IMR-90 (cell line): ENCODE results near the gene PAQR4. TPM values are rescaled to one million over a fixed set of nuclear protein-coding genes. Genes with fewer than 3 reads are reported as not detected.

Experiments used
- ATAC-seq: fragments of 200-7000 bp; cut with Tn5 transposase; 2 replicates; pipeline ENCODE4 v1.9.1; 2020; ENCODE audit warnings: low read depth, mild to moderate bottlenecking, moderate library complexity
- BruUV-seq: library from RNA; stranded (reverse); fragments of 400-500 nt; replicated peaks from 2 replicates; lab custom pipeline; 2021; lab: Mats Ljungman, UMichigan
- CTCF ChIA-PET: fragments of 300-600 bp; formaldehyde crosslinking; extraction: SDS; loops from one replicate; lab custom pipeline; 2021; ENCODE audit warnings: antibody characterized with exemption; lab: Yijun Ruan, JAX
- POLR2A ChIA-PET: fragments of 300-600 bp; sonication (Branson Sonifier 250); formaldehyde crosslinking; loops from one replicate; lab custom pipeline; 2022; ENCODE audit warnings: antibody characterized with exemption; ENCODE audit not compliant: unreplicated experiment; lab: Charles Lee
- DNase-seq: peaks from one replicate; pipeline ENCODE4 v3.0.0; 2013
- H2AFZ ChIP-seq: replicated peaks from 2 replicates; pipeline ENCODE3; 2013; ENCODE audit warnings: low read length, mild to moderate bottlenecking; ENCODE audit not compliant: poor library complexity
- H2AK5ac ChIP-seq: 2 replicates; pipeline ENCODE4 v1.6.1; 2013; ENCODE audit warnings: low read depth, low read length, inconsistent platforms
- H2AK9ac ChIP-seq: replicated peaks from 2 replicates; pipeline ENCODE3; 2013; ENCODE audit warnings: mild to moderate bottlenecking, low read depth, low read length, moderate library complexity; ENCODE audit not compliant: poor library complexity
- H2BK120ac ChIP-seq: 2 replicates; pipeline ENCODE4 v1.6.1; 2013; ENCODE audit warnings: low read depth, low read length, inconsistent platforms
- H2BK15ac ChIP-seq: 3 replicates; pipeline ENCODE4 v1.6.1; 2013; ENCODE audit warnings: low read depth, low read length, inconsistent platforms
- H2BK20ac ChIP-seq: 2 replicates; pipeline ENCODE4 v1.6.1; 2013; ENCODE audit warnings: low read depth, mild to moderate bottlenecking, inconsistent platforms, low read length, moderate library complexity
- H2BK5ac ChIP-seq: 2 replicates; pipeline ENCODE4 v1.6.1; 2013; ENCODE audit warnings: mild to moderate bottlenecking, low read depth, low read length, inconsistent platforms; ENCODE audit not compliant: poor library complexity, severe bottlenecking
- H3K14ac ChIP-seq: replicated peaks from 2 replicates; pipeline ENCODE4 v1.6.1; 2013; ENCODE audit warnings: low read depth, low read length, inconsistent platforms
- H3K18ac ChIP-seq: 2 replicates; pipeline ENCODE4 v1.6.1; 2013; ENCODE audit warnings: low read depth, low read length, control low read depth
- H3K23ac ChIP-seq: 2 replicates; pipeline ENCODE4 v1.6.1; 2013; ENCODE audit warnings: low read depth, low read length, inconsistent platforms
- H3K27ac ChIP-seq: 2 replicates; pipeline ENCODE4 v1.5.1; 2013; ENCODE audit warnings: mild to moderate bottlenecking, control low read depth, low read length; ENCODE audit not compliant: insufficient read depth
- H3K27me3 ChIP-seq: 2 replicates; pipeline ENCODE4 v1.6.1; 2013; ENCODE audit warnings: low read length; ENCODE audit not compliant: control insufficient read depth, insufficient read depth
- H3K36me3 ChIP-seq: 2 replicates; pipeline ENCODE4 v1.6.1; 2013; ENCODE audit warnings: low read length, mixed read lengths; ENCODE audit not compliant: control insufficient read depth, insufficient read depth
- H3K4ac ChIP-seq: 2 replicates; pipeline ENCODE4 v1.6.1; 2013; ENCODE audit warnings: low read depth, low read length, inconsistent platforms
- H3K4me1 ChIP-seq: 2 replicates; pipeline ENCODE4 v1.6.1; 2013; ENCODE audit warnings: low read length, mixed read lengths; ENCODE audit not compliant: control insufficient read depth, insufficient read depth
- H3K4me2 ChIP-seq: 2 replicates; pipeline ENCODE4 v1.6.1; 2013; ENCODE audit warnings: low read depth, mild to moderate bottlenecking, control low read depth, low read length, moderate library complexity
- H3K4me3 ChIP-seq: 2 replicates; pipeline ENCODE4 v1.5.1; 2013; ENCODE audit warnings: low read depth, mild to moderate bottlenecking, control low read depth, low read length, moderate library complexity; ENCODE audit not compliant: insufficient read depth
- H3K56ac ChIP-seq: 2 replicates; pipeline ENCODE4 v1.6.1; 2013; ENCODE audit warnings: low read length, inconsistent platforms; ENCODE audit not compliant: insufficient read depth; ENCODE audit errors: extremely low read depth
- H3K79me1 ChIP-seq, 2 experiments: 2 replicates each; pipeline ENCODE4 v1.6.1; 2013; ENCODE audit warnings: low read length in 2 of 2, inconsistent platforms in 1 of 2, low read depth in 1 of 2
- H3K9ac ChIP-seq: 2 replicates; pipeline ENCODE4 v1.6.1; 2013; ENCODE audit warnings: low read depth, low read length, control low read depth
- H3K9me1 ChIP-seq: 2 replicates; pipeline ENCODE4 v1.6.1; 2013; ENCODE audit warnings: low read length, inconsistent platforms; ENCODE audit not compliant: insufficient read depth
- H3K9me3 ChIP-seq: 2 replicates; pipeline ENCODE4 v1.6.1; 2013; ENCODE audit warnings: low read length; ENCODE audit not compliant: control insufficient read depth, insufficient read depth
- H4K20me1 ChIP-seq: 2 replicates; pipeline ENCODE4 v1.6.1; 2013; ENCODE audit warnings: low read length, inconsistent platforms; ENCODE audit not compliant: insufficient read depth
- H4K5ac ChIP-seq: 2 replicates; pipeline ENCODE4 v1.6.1; 2013; ENCODE audit warnings: mild to moderate bottlenecking, low read depth, low read length, control low read depth
- H4K8ac ChIP-seq, 2 experiments: 2 replicates each; pipeline ENCODE4 v1.6.1; 2013; ENCODE audit warnings: low read depth in 2 of 2, low read length in 2 of 2, control low read depth in 1 of 2, inconsistent platforms in 1 of 2
- H4K91ac ChIP-seq: 2 replicates; pipeline ENCODE4 v1.6.1; 2013; ENCODE audit warnings: low read depth, low read length, inconsistent platforms; ENCODE audit not compliant: insufficient read depth
- BHLHE40 ChIP-seq: fragments of 150-350 bp; IDR thresholded peaks from 2 replicates; pipeline ENCODE4 v1.6.1; 2016; ENCODE audit warnings: mild to moderate bottlenecking, low read depth, low read length
- CHD1 ChIP-seq: IDR thresholded peaks from 2 replicates; pipeline ENCODE4 v1.6.1; 2012; ENCODE audit warnings: low read depth, low read length, improper control_type of control experiment
- FOS ChIP-seq: fragments of 150-350 bp; IDR thresholded peaks from 2 replicates; pipeline ENCODE4 v1.6.1; 2016; ENCODE audit warnings: low read depth, low read length
- MXI1 ChIP-seq: IDR thresholded peaks from 2 replicates; pipeline ENCODE4 v1.6.1; 2012; ENCODE audit warnings: low read depth, mild to moderate bottlenecking, low read length, moderate library complexity, borderline replicate concordance
- POLR2A ChIP-seq: IDR thresholded peaks from 2 replicates; pipeline ENCODE4 v1.6.1; 2012; ENCODE audit warnings: mild to moderate bottlenecking, low read depth, low read length
- RCOR1 ChIP-seq: IDR thresholded peaks from 2 replicates; pipeline ENCODE4 v1.6.1; 2012; ENCODE audit warnings: mild to moderate bottlenecking, low read length, improper control_type of control experiment; ENCODE audit not compliant: insufficient replicate concordance
- RFX5 ChIP-seq: IDR thresholded peaks from 2 replicates; pipeline ENCODE4 v1.8.0; 2012; ENCODE audit warnings: low read depth, mild to moderate bottlenecking, low read length, moderate library complexity
- WGBS, 2 experiments: methylation state at CpG; one replicate each; pipeline versions ENCODE4 v1.1.5 to v1.1.7; 2013; ENCODE audit warnings: missing lambda C conversion rate in 2 of 2; ENCODE audit not compliant: insufficient read length in 1 of 2; ENCODE audit errors: extremely low coverage in 2 of 2; 5-methylcytosine and 5-hydroxymethylcytosine counted together
- dilution Hi-C: fragments of 300-500 bp; cut with HindIII; formaldehyde crosslinking; loops from one replicate; pipeline ENCODE4 v1.14.3; 2018; ENCODE audit warnings: low sequenced_read_pairs; ENCODE audit not compliant: unreplicated experiment
- in situ Hi-C: fragments of 300-500 bp; cut with MboI; formaldehyde crosslinking; loops from 3 replicates; pipeline ENCODE4 v1.14.3; 2019; ENCODE audit warnings: low sequenced_read_pairs, inconsistent platforms, mixed read lengths
- intact Hi-C: fragments of 100-400 bp; cut with micrococcal nuclease; formaldehyde crosslinking; loops from 2 replicates; pipeline ENCODE4 v1.10.0; 2022
- polyA plus RNA-seq, 3 experiments: library from polyadenylated mRNA; depleted of rRNA; stranded (reverse); fragments of >200 nt; gene quantifications; 2 replicates each; pipeline ENCODE4 v1.2.3, GENCODE V29; 2012; ENCODE audit warnings: low replicate concordance in 1 of 3
- total RNA-seq: library from RNA; depleted of rRNA; stranded (reverse); fragments of >200 nt; gene quantifications from 2 replicates; pipeline ENCODE4 v1.2.3, GENCODE V29; 2012
- TF ChIP-seq, protein P1 (sequence below): fragments of 150-350 bp; IDR thresholded peaks from 2 replicates; pipeline ENCODE4 v1.6.1; 2016; ENCODE audit warnings: low read depth, mild to moderate bottlenecking, low read length, moderate library complexity, borderline replicate concordance

The PAQR4 gene
- total and polyA plus RNA-seq, 2 of the 4 experiments (the other 2 are of a cell fraction), result 2.2 to 10.0 TPM

DNA sequence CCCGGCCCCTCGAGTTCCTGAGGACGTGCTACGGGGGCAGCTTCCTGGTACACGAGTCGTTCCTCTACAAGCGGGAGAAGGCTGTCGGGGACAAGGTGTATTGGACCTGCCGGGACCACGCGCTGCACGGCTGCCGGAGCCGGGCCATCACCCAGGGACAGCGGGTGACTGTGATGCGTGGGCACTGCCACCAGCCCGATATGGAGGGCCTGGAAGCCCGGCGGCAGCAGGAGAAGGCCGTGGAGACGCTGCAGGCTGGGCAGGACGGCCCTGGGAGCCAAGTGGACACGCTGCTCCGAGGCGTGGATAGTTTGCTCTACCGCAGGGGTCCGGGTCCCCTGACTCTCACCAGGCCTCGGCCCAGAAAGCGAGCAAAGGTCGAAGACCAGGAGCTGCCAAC, 36.0 kb upstream of the PAQR4 start:
- Histone ChIP-seq H2AFZ (no peak overlapping the region), H4K20me1 (no peaks in the 10 kb centered on the region; the same call in 1 of the 2 replicates), H3K36me3 (peaks cover 60% of the 10 kb centered on the region), H3K4me3 (no peak overlapping the region), H3K4me1 (no peaks in the 10 kb centered on the region), H3K27ac (no peak overlapping the region), H3K27me3 (no peaks in the 10 kb centered on the region), H2AK5ac (no peak overlapping the region), H3K18ac (no peak overlapping the region), H2BK5ac (no peak overlapping the region), H3K9me3 (no peaks in the 10 kb centered on the region), H3K14ac (no peak overlapping the region), H3K9me1 (no peaks in the 10 kb centered on the region), H2BK20ac (no peak overlapping the region), H3K9ac (no peak overlapping the region), H4K5ac (no peak overlapping the region), H3K4ac (no peak overlapping the region), H2BK120ac (no peak overlapping the region), H2BK15ac (no peak overlapping the region), H3K79me1 (peaks cover 3 to 13% of the 10 kb centered on the region in 2 experiments; a peak in 3 of 4 replicates), H3K56ac (no peak overlapping the region), H4K8ac (no peak overlapping the region), H3K4me2 (no peak overlapping the region), H3K23ac (no peak overlapping the region), H2AK9ac (no peak overlapping the region), H4K91ac (no peak overlapping the region)
- ChIA-PET CTCF (no interaction called here), POLR2A (no interaction called here)
- dilution Hi-C loops (no loop called here), in situ Hi-C loops (no loop called here), intact Hi-C loops (no loop called here)
- ATAC-seq, result no peak
- TF ChIP-seq RCOR1, result no peak
- no peak for TF ChIP-seq BHLHE40
- TF ChIP-seq CHD1, result no peak
- no peak for TF ChIP-seq FOS
- no peak for TF ChIP-seq MXI1
- TF ChIP-seq, protein P1, sequence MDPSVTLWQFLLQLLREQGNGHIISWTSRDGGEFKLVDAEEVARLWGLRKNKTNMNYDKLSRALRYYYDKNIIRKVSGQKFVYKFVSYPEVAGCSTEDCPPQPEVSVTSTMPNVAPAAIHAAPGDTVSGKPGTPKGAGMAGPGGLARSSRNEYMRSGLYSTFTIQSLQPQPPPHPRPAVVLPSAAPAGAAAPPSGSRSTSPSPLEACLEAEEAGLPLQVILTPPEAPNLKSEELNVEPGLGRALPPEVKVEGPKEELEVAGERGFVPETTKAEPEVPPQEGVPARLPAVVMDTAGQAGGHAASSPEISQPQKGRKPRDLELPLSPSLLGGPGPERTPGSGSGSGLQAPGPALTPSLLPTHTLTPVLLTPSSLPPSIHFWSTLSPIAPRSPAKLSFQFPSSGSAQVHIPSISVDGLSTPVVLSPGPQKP, result no peak
- TF ChIP-seq RFX5, result no peak
- no peak for TF ChIP-seq POLR2A
- DNase-seq, result no peak
- WGBS, 2 experiments, result 97% methylated on average over 25 of the region's 30 CpGs; no CpG with 5 or more reads in 1 of the 2 experiments
- no TSS peak for BruUV-seq
